ENCODE results near the gene SERINC2.

DNA sequence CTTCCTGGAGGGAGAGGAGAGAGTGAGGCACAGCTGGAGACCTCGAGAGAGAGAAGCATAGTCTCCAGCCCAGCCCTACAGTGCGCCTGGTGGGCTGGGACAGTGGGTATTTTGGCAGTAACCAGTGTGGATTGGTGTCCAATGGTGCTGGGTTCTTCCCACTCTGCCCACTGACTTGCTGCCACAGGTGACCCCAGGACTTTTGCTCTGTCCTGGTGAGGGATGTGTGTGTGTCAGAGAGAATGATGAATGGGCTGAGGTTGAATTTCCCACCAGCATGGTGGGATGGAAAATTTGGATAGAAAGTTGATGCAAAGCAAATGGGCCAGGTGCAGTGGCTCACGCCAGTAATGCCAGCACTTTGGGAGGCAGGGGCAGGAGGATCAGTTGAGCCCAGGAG, 26.3 kb downstream of the SERINC2 start:
- TF ChIP-seq, protein P1, sequence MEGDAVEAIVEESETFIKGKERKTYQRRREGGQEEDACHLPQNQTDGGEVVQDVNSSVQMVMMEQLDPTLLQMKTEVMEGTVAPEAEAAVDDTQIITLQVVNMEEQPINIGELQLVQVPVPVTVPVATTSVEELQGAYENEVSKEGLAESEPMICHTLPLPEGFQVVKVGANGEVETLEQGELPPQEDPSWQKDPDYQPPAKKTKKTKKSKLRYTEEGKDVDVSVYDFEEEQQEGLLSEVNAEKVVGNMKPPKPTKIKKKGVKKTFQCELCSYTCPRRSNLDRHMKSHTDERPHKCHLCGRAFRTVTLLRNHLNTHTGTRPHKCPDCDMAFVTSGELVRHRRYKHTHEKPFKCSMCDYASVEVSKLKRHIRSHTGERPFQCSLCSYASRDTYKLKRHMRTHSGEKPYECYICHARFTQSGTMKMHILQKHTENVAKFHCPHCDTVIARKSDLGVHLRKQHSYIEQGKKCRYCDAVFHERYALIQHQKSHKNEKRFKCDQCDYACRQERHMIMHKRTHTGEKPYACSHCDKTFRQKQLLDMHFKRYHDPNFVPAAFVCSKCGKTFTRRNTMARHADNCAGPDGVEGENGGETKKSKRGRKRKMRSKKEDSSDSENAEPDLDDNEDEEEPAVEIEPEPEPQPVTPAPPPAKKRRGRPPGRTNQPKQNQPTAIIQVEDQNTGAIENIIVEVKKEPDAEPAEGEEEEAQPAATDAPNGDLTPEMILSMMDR (IDR thresholded peaks at IDR 0.05) = no peak
- TF ChIP-seq EZH2 (IDR thresholded peaks at IDR 0.05) = no peak
- no peak for TF ChIP-seq EZH2phosphoT487 (IDR thresholded peaks at IDR 0.05)
